Esophagus muscularis mucosa (tissue), 4 donors: ENCODE data around the gene SGF29. TPM values are rescaled to one million over a fixed set of nuclear protein-coding genes. Genes with fewer than 3 reads are reported as not detected.
"Not testable (repeated sequence)": the region's sequence is repeated elsewhere in the genome, so short reads cannot be mapped to it uniquely, and the experiment has no call there.

Source experiments
- DNase-seq: peaks from one replicate; pipeline ENCODE4 v3.0.0-alpha.2; 2017; ENCODE audit errors: extremely low spot score
- H3K27ac ChIP-seq, 4 donors: fragments of 200-600 bp; sonication (generic); replicated peaks in 1 of 4; 1 replicate in 3 of 4; 2 replicates in 1 of 4; pipeline ENCODE4 v1.5.1; 2016 to 2019; ENCODE audit warnings: mild to moderate bottlenecking in 1 of 4
- H3K27me3 ChIP-seq, 4 donors: fragments of 200-600 bp; sonication (generic); one replicate each; pipeline versions ENCODE4 v1.5.1 to v1.6.0; 2016 to 2019
- H3K36me3 ChIP-seq, 4 donors: fragments of 200-600 bp; sonication (generic); one replicate each; pipeline ENCODE4 v1.5.1; 2016 to 2019
- H3K4me1 ChIP-seq, 4 donors: fragments of 200-600 bp; sonication (generic); one replicate each; pipeline ENCODE4 v1.5.1; 2016 to 2019
- H3K4me3 ChIP-seq, 4 donors: fragments of 200-600 bp; sonication (generic); 1 replicate in 2 of 4; 2 replicates in 2 of 4; pipeline ENCODE4 v1.5.1; 2016 to 2019; ENCODE audit warnings: mild to moderate bottlenecking in 4 of 4, moderate library complexity in 1 of 4
- H3K9me3 ChIP-seq, 4 donors: fragments of 200-600 bp; sonication (generic); 1 replicate in 3 of 4; 2 replicates in 1 of 4; pipeline ENCODE4 v1.5.1; 2016 to 2019
- CTCF ChIP-seq, 3 experiments: fragments of 200-600 bp in 2 of 3; fragments of 450-650 bp in 1 of 3; sonication (generic) in 2 of 3; IDR thresholded peaks; one replicate each; pipeline ENCODE4 v1.5.1; 2017 to 2019; ENCODE audit warnings: antibody characterized with exemption in 3 of 3, mild to moderate bottlenecking in 2 of 3, moderate library complexity in 1 of 3
- EP300 ChIP-seq: sonication (generic); formaldehyde crosslinking; IDR thresholded peaks from one replicate; pipeline ENCODE4 v1.6.1; 2017; ENCODE audit warnings: antibody characterized with exemption
- POLR2A ChIP-seq: fragments of 450-650 bp; IDR thresholded peaks from one replicate; pipeline ENCODE4 v1.6.1; 2017; ENCODE audit warnings: antibody characterized with exemption, moderate library complexity, mild to moderate bottlenecking, low read depth
- POLR2AphosphoS5 ChIP-seq, 2 donors: sonication (generic); formaldehyde crosslinking; IDR thresholded peaks; one replicate each; pipeline ENCODE4 v1.6.1; 2017; ENCODE audit warnings: antibody characterized with exemption in 2 of 2
- WGBS: methylation state at CpG from one replicate; pipeline ENCODE4 v1.1.5; 2018; 5-methylcytosine and 5-hydroxymethylcytosine counted together
- intact Hi-C: fragments of 100-400 bp; cut with DNase I; formaldehyde crosslinking; loops from one replicate; pipeline ENCODE4 v1.15.1; 2023
- total RNA-seq, 4 donors: library from RNA; depleted of rRNA; stranded (reverse); fragments of >200 nt; gene quantifications; one replicate each; pipeline versions ENCODE4 v1.1.0 to v1.2.1, GENCODE V29; 2016

Gene SGF29
- total RNA-seq, 4 donors from 2014 or later, result 33.2 to 43.4 (median 39.9) TPM

GRCh38 chr16:28540346-28540745 lies 13.4 kb upstream of the SGF29 start:
- intact Hi-C loops, result no loop called here
- H3K27ac ChIP-seq, result peak overlapping the region in 2 of 4 donors; percentile 93 to 94
- TF ChIP-seq CTCF (IDR thresholded peaks at IDR 0.05) (no peak), POLR2AphosphoS5 (IDR thresholded peaks at IDR 0.05) (no peak), EP300 (no peak), POLR2A (no peak)

DNA sequence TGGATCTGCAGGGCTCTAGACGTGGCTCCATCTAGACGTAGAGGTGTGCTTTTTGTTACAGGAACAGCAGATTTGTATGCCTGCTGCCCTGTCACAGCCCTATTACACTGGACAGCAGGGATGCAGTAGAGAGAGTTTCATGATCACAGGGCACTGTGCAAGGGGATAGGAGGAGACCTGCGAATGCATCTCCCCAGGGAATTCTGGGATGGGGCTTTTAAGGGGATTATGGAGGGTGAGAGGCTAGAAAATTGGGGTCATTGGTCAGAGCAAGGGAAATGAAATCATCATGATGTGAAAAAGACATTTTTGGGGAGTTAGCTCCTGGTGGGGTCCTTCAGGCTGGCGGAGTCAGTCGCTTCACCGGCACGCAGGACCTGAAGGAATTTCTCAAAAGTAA lies 11.1 kb upstream of the SGF29 start:
- 72% methylated on average over 7 of the region's 7 CpGs for WGBS
- TF ChIP-seq POLR2A, result no peak
- no peak for TF ChIP-seq EP300
- no peak for TF ChIP-seq CTCF (IDR thresholded peaks at IDR 0.05)
- TF ChIP-seq POLR2AphosphoS5 (IDR thresholded peaks at IDR 0.05), result no peak
- Histone ChIP-seq H3K27ac (no peak overlapping the region), H3K9me3 (no peaks in the 10 kb centered on the region), H3K4me3 (no peak overlapping the region), H3K27me3 (no peaks in the 10 kb centered on the region), H3K4me1 (peaks cover 13 to 19% (median 17%) of the 10 kb centered on the region in 4 donors), H3K36me3 (no peaks in the 10 kb centered on the region)
- intact Hi-C loops, result no loop called here
- DNase-seq, result no peak

More at GRCh38 chr16:28540346-28540745, 13.4 kb upstream of the SGF29 start:
- Histone ChIP-seq H3K4me3 (no peak overlapping the region), H3K4me1 (peaks cover 16 to 40% (median 38%) of the 10 kb centered on the region in 4 donors), H3K27me3 (no peaks in the 10 kb centered on the region), H3K36me3 (peaks cover 0 to 17% (median 11%) of the 10 kb centered on the region in 4 donors), H3K9me3 (no peaks in the 10 kb centered on the region)
- 88% methylated on average over 3 of the region's 3 CpGs for WGBS
- no peak for DNase-seq

GRCh38 chr16:28543072-28543471 lies 10.6 kb upstream of the SGF29 start:
- Histone ChIP-seq H3K4me3 (no peak overlapping the region), H3K27ac (no peak overlapping the region)
- WGBS, result 68% methylated on average over 7 of the region's 7 CpGs

DNA sequence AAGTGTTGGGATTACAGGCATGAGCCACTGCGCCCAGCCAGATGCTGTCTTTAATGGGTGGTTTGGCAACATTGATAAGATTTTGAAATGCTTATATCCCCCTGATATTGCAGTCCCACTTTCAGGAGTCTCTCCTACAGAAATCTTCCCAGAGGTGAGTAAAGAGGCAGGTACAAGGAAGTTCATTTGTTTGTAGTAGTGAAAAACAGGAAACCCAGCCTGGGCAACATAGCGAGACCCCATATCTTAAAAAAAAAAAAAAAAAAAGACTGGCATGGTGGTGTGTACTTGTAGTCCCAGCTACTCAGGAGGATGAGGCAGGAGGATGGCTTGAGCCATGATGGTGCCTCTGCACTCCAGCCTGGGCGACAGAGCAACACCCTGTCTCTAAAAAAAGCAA lies 8.7 kb upstream of the SGF29 start:
- intact Hi-C loops, result no loop called here

More at GRCh38 chr16:28543072-28543471, 10.6 kb upstream of the SGF29 start:
- H3K36me3 ChIP-seq, result no peaks in the 10 kb centered on the region
- no peak for DNase-seq
- intact Hi-C loops, result no loop called here
- peaks cover 9 to 15% (median 13%) of the 10 kb centered on the region in 4 donors for H3K4me1 ChIP-seq
- H3K9me3 ChIP-seq, result no peaks in the 10 kb centered on the region
- no peak for TF ChIP-seq POLR2A
- TF ChIP-seq CTCF (IDR thresholded peaks at IDR 0.05), result no peak
- TF ChIP-seq POLR2AphosphoS5 (IDR thresholded peaks at IDR 0.05), result no peak
- TF ChIP-seq EP300, result no peak
- H3K27me3 ChIP-seq, result no peaks in the 10 kb centered on the region

GRCh38 chr16:28545964-28546363 lies 7.8 kb upstream of the SGF29 start:
- H3K27ac ChIP-seq, H3K4me3 ChIP-seq, H3K9me3 ChIP-seq, H3K36me3 ChIP-seq, H3K4me1 ChIP-seq, DNase-seq, intact Hi-C loops, H3K27me3 ChIP-seq: not testable (repeated sequence)
- WGBS, result 89% methylated on average over 7 of the region's 7 CpGs

More for the DNA sequence above, 8.7 kb upstream of the SGF29 start:
- Histone ChIP-seq H3K4me1 (peaks cover 0 to 1% (median under 1%) of the 10 kb centered on the region in 4 donors), H3K36me3 (no peaks in the 10 kb centered on the region), H3K9me3 (no peaks in the 10 kb centered on the region), H3K4me3 (no peak overlapping the region), H3K27me3 (peaks cover 0 to 4% (median 0%) of the 10 kb centered on the region in 4 donors), H3K27ac (no peak overlapping the region)
- no peak for DNase-seq
- TF ChIP-seq EP300 (no peak), POLR2AphosphoS5 (IDR thresholded peaks at IDR 0.05) (no peak), CTCF (IDR thresholded peaks at IDR 0.05) (no peak), POLR2A (no peak)
- 71% methylated on average over 3 of the region's 3 CpGs for WGBS
